Endothelial cell (in vitro differentiated cells): Measurements from ENCODE around the gene ZBTB40. TPM values are rescaled to one million over a fixed set of nuclear protein-coding genes. Genes with fewer than 3 reads are reported as not detected.

Experiments
- DNase-seq: peaks from one replicate; pipeline ENCODE4 v3.0.0; 2021; ENCODE audit warnings: low spot score
- H3K27ac Mint-ChIP-seq: one replicate; pipeline ENCODE4 v1.8.0; 2021; ENCODE audit warnings: mixed read lengths, inconsistent platforms; ENCODE audit not compliant: unreplicated experiment
- H3K27me3 Mint-ChIP-seq: one replicate; pipeline ENCODE4 v1.8.0; 2021; ENCODE audit warnings: mild to moderate bottlenecking, moderate library complexity, mixed read lengths, inconsistent platforms; ENCODE audit not compliant: unreplicated experiment
- H3K36me3 Mint-ChIP-seq: one replicate; pipeline ENCODE4 v1.8.0; 2021; ENCODE audit warnings: mild to moderate bottlenecking, low read depth, mixed read lengths, inconsistent platforms; ENCODE audit not compliant: unreplicated experiment
- H3K4me1 Mint-ChIP-seq: one replicate; pipeline ENCODE4 v1.8.0; 2021; ENCODE audit warnings: mild to moderate bottlenecking, mixed read lengths, inconsistent platforms; ENCODE audit not compliant: unreplicated experiment
- H3K4me3 Mint-ChIP-seq: one replicate; pipeline ENCODE4 v1.8.0; 2021; ENCODE audit warnings: mild to moderate bottlenecking, mixed read lengths, inconsistent platforms; ENCODE audit not compliant: unreplicated experiment
- H3K9me3 Mint-ChIP-seq: one replicate; pipeline ENCODE4 v1.8.0; 2021; ENCODE audit warnings: mixed read lengths, inconsistent platforms; ENCODE audit not compliant: unreplicated experiment
- long read RNA-seq: library from polyadenylated mRNA; unstranded; transcript quantifications from one replicate; pipeline ENCODE4 v2.0.0, GENCODE V29; 2020; ENCODE audit not compliant: unreplicated experiment
- total RNA-seq: library from RNA; stranded (reverse); fragmentation: NEBNext Ultra II Directional; extraction: Animal tissue kit (Norgen Biotek cat#: 25700); gene quantifications from one replicate; pipeline ENCODE4 v1.2.1, GENCODE V29; 2021; ENCODE audit not compliant: unreplicated experiment
- TF ChIP-seq, protein P1 (sequence below): fragments of 200-600 bp; sonication (generic); IDR thresholded peaks from one replicate; pipeline ENCODE4 v1.5.0; 2021; ENCODE audit warnings: antibody characterized with exemption; ENCODE audit not compliant: unreplicated experiment

ZBTB40 gene
- total RNA-seq, result 18.9 TPM
- long read RNA-seq, result 0 reads

DNA sequence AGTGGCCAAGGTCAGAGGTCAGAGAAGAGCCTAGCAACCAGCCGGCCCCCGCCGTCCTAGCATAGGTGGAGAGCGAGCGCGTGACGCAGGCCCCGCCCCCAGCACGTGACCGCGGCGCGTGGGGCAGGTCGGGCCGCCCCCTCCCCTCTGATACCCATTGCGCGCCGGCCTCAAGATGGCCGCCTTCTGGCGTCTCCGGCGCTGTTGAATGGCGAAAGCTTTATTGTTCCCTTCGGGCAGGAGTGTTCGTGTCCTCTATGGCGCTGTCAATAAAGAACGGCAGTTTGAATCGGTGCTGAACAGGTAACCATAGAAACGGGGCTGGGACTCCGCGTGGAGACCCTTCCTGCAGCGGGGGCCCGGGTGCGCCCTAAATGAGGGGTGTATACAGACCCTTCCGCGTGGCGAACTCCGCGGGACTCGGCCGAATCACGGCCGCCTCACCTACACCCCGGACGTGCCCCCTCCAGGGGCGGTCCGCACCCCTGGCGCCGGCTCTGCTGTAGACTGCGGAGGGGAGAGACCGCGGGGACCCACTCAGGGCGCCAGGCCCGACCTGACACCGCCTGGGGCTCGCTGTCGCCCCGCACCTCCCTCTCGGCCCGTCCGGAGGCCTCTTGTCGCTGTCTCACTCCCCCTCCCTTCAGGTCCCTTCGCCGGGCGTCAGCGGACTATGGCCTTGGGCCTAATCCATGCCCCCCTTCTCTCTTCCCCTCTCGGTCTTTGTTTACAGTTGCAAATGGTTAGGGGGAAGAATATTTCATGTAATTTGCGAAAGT is at the start of gene ZBTB40:
Gene ZBTB40 (plus strand): TSS at position 150 of the 779 bp plus-strand sequence. CDS start 38,098 bp downstream, outside the sequence.
- Mint-ChIP-seq H3K4me1 (peaks cover 21% of the 10 kb centered on the region), H3K36me3 (no peaks in the 10 kb centered on the region), H3K27ac (peak within 1 kb of the TSS; percentile 97), H3K4me3 (peak within 1 kb of the TSS; percentile 94), H3K9me3 (no peaks in the 10 kb centered on the region), H3K27me3 (peaks cover 6% of the 10 kb centered on the region)
- TF ChIP-seq, protein P1, sequence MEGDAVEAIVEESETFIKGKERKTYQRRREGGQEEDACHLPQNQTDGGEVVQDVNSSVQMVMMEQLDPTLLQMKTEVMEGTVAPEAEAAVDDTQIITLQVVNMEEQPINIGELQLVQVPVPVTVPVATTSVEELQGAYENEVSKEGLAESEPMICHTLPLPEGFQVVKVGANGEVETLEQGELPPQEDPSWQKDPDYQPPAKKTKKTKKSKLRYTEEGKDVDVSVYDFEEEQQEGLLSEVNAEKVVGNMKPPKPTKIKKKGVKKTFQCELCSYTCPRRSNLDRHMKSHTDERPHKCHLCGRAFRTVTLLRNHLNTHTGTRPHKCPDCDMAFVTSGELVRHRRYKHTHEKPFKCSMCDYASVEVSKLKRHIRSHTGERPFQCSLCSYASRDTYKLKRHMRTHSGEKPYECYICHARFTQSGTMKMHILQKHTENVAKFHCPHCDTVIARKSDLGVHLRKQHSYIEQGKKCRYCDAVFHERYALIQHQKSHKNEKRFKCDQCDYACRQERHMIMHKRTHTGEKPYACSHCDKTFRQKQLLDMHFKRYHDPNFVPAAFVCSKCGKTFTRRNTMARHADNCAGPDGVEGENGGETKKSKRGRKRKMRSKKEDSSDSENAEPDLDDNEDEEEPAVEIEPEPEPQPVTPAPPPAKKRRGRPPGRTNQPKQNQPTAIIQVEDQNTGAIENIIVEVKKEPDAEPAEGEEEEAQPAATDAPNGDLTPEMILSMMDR, result no peak
- peak; percentile 97 for DNase-seq

DNA sequence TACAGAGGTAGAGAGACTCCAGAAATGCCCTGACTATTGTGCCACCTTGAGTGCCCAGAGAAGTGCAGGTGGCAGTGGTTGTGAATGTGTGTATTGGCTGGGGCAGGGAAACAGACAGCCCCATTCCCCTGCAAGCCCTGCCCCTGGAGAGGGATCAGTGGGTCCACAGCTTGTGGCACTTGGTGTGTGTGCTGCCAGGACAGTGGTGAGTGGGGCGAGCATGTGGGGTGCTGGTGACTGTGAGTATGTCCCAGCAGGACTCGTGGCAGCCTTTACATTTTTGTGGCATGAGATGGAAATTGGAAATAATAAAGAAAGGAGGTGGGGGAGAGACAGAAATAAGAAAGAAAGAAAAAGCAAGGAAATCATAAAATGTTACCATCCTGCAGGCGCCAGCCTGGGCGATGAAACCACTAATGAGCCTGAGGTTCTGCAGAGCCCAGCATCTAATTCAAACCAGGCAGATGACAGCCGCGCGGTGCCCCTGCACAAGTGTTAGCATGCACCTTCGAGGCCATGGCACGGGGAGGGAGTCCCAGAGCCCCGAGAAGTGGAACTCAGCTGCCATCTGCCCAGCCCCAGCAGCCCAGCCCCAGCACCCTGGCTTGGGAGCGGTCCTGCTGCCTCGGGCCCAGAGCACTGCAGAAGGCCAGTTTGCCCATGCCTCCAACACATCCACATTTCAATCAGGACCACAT is 49.1 kb upstream of the ZBTB40 start:
- TF ChIP-seq, protein P1, result no peak
- Mint-ChIP-seq H3K4me3 (no peak overlapping the region), H3K9me3 (no peaks in the 10 kb centered on the region), H3K27ac (no peak overlapping the region), H3K36me3 (no peaks in the 10 kb centered on the region), H3K27me3 (peaks cover 8% of the 10 kb centered on the region), H3K4me1 (no peaks in the 10 kb centered on the region)
- DNase-seq, result no peak

DNA sequence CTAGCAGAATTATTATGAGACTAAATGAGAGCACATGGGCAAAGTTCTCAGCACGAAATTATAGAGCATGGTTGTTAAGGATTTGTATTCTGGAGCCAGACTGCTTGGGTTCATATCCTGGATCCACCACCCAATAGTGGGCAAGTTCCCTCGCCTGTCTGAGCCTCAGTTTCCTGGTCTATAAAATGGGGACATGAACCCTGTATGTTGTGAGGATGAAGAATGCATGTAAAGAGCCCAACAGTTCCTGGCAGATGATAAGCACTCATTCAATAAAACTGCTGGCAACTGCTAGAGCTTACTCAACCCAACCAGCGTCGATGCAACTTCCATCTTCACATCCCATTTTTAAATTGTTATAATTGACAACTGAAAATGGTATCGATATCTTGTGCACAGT is 47.2 kb upstream of the ZBTB40 start:
- TF ChIP-seq, protein P1, result no peak
- Mint-ChIP-seq H3K27me3 (peaks cover 11% of the 10 kb centered on the region), H3K27ac (no peak overlapping the region), H3K4me3 (no peak overlapping the region), H3K9me3 (no peaks in the 10 kb centered on the region), H3K4me1 (no peaks in the 10 kb centered on the region), H3K36me3 (no peaks in the 10 kb centered on the region)
- no peak for DNase-seq

DNA sequence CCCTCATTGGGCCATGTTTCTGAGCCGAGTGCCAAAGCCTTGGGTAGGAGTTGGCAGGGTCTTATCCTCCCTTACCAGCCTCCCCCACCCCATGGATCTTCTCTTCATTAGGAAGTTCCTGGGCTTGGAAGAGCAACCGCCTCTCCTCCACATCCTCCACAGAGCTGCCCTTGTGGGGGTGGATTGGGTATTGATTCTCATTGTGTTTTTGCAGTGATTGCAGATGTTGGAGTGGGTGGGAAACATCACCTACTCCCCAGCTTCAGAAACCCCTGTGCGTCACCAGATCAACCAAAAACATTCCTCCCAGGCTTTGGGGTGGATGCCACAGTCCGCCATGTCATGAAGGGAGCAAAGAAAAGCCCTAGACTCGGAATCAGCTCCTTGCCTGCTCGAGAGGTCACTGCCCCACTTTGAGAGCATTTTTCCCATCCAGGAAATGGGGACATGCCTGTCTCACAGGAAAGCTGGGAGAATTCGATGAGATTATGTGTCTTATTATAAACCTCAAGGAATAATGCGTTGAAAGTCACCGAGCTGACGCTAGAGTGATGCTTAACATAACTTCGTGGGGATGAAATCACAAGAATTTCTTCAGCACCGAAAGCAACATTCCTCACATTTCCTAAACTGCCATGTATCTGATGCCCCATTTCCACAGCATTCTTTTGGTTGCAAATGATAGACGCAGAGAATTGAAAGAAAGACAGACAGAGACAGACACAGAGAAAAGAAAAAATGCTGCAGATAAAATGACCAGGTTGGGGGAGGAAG is 44.7 kb upstream of the ZBTB40 start:
- peaks cover 3% of the 10 kb centered on the region for H3K4me1 Mint-ChIP-seq
- no peak for DNase-seq

More for the DNA sequence above, 44.7 kb upstream of the ZBTB40 start:
- Mint-ChIP-seq H3K27me3 (peaks cover 11% of the 10 kb centered on the region), H3K27ac (no peak overlapping the region), H3K4me3 (no peak overlapping the region), H3K9me3 (no peaks in the 10 kb centered on the region), H3K36me3 (no peaks in the 10 kb centered on the region)
- TF ChIP-seq, protein P1, result no peak
